GM18867 (cell line): ENCODE data around the gene TTC9B.
A peak's percentile ranks its signal among the peaks of the same experiment; 100 is the strongest.
"Not testable (repeated sequence)": the region's sequence is repeated elsewhere in the genome, so short reads cannot be mapped to it uniquely, and the experiment has no call there.

ENCODE experiments used
- ATAC-seq: cut with Tn5 transposase; IDR thresholded peaks from one replicate; pipeline ENCODE4 v1.9.1; 2021; ENCODE audit warnings: mild to moderate bottlenecking, moderate library complexity; ENCODE audit not compliant: unreplicated experiment

Gene TTC9B

DNA sequence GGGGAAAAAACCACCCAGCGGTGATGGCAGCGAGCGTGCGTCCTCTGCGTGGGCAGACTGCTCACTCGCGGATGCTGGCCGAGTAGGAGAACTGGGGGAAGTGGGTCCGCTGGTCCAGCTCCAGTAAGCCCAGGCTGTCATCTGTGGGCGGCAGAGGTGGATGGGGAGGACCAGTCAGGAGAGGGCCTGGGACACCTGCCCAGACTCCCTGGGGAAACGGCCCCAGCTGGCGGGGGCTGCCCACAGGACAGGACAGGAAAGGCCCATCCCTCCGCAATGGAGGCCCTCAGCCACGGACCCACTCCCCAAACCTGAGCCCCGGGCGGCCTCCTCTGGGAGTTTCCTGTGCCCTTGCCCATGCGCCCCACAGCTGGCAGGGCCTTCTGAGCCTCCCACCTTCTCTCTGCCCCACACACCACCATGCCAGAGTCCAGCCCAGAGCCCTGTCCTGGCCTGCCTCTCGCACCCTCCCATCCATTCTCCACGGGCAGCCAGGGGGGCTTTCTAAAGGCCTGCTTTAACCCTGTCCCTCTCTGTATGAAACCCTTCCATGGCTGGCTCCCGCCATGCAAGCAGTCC lies 15.7 kb upstream of the TTC9B start:
- ATAC-seq, result no peak

- no peak for ATAC-seq
Observed at GRCh38 chr19:40232949-40233810, 15.0 kb upstream of the TTC9B start.

- ATAC-seq, result no peak
Observed at GRCh38 chr19:40232479-40232878, 14.3 kb upstream of the TTC9B start.

- ATAC-seq, result no peak
Observed at GRCh38 chr19:40231544-40232424, 13.6 kb upstream of the TTC9B start.

DNA sequence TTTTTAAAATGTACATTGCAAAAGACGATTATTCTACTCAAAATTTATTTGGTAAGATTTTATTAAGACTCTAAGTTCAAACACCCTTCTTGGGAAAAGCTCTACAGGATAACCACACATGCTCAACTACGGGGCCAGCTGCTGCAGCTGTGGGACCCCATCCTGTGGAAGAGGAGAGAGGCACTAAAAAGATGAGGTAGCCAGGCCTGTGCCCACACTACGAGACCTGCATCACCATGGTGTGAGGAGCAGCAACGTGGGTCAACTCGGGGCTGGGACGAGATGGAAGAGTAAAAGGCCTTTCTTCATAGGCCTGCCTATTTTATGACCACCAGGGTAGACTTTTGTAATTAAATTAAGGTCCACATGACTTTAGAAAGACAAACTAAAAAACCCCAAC lies 12.9 kb upstream of the TTC9B start:
- no peak for ATAC-seq

DNA sequence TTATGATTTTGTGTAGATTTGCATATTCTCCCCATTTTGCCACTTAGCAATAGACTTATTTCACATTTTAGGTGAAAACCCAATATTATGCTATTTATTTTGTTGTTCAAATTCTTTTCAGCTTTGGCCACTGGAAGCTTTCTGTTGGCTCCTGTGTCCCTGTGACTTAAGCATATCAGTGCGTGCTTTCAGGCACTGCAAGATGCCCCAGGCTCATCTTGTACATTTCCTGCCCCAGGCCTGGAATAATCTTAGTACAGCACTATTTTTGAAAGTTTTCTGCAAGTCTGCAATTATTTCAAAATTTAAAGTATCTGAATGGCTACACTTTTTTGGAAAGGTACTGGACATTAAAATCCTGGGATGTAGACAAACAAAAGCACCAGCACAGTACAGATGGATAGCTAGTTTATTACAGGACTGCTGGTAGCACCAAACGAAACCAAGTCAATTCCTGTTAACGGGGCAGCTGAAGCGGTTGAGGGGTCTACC lies 11.8 kb upstream of the TTC9B start:
- no peak for ATAC-seq

DNA sequence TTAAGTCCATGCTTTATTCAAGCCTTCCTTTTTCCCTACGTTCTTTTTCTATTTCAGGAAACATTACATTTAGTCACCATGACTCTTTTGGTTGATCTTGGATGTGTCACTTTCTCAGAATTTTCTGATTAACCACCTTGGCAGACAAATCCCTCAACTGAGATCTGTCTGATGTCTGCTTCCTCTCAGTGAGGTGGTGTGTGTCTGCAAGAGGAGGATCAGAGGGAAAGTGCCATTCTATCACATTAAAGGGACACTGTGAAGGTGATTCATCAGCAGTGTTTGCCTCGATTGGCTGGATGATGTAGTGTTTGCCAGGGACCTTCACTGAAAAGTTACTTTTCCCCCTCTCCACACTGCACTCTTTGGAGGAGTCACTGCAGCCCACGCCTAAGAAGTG lies 11.3 kb upstream of the TTC9B start:
- no peak for ATAC-seq

- ATAC-seq, result no peak
Observed at GRCh38 chr19:40228863-40229262, 10.7 kb upstream of the TTC9B start.

- ATAC-seq, result no peak
Observed at GRCh38 chr19:40228346-40228745, 10.2 kb upstream of the TTC9B start.

GRCh38 chr19:40225440-40226305 lies 7.5 kb upstream of the TTC9B start:
- ATAC-seq, result no peak

- no peak for ATAC-seq
Observed at GRCh38 chr19:40224342-40225150, 6.4 kb upstream of the TTC9B start.

- no peak for ATAC-seq
Observed at GRCh38 chr19:40223135-40223822, 5.1 kb upstream of the TTC9B start.

- peak; percentile 67 for ATAC-seq
Observed at GRCh38 chr19:40221858-40222619, 3.9 kb upstream of the TTC9B start.

DNA sequence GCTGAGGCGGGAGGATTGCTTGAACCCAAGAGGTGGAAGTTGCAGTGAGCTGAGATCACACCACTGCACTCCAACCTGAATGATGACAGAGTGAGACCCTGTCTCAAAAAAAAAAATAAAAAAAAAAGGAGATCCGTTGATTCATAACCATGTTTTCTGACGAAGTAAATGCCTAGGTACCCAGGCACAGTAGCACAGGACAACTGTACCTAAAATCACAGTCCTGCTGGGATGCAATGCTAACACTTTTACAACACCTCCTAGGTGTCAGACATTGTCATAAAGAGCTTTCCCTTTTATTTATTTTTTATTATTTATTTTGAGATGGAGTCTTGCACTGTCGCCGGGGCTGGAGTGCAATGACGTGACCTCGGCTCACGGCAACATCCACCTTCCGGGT lies 2.5 kb upstream of the TTC9B start:
- no peak for ATAC-seq

DNA sequence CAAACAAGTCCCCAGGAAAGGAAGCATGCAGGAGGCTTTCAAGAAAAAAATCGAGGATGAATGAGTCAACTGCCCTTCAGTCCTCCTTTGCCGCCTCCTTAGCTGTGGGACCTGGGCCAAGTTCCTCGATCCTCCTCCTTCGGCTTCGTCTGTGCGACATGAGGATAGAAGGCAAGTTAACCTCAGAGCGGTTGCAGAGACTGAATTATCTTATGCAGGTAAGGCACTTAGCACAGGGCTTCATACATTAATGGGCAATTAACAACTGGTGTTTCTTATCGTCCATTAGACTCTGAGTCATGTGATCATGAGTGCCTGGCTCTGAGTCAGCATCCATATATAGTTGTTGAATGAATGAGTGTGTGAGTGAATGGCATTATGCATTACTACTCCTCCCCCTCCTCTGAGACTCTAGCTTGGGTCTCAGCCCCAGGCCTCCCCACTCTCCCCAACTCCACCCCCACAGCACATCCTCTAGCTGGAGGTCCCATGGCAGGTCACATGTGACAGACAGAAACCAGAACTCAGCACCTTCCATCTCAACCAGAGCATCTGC lies 1.6 kb upstream of the TTC9B start:
- no peak for ATAC-seq

- ATAC-seq, result not testable (repeated sequence)
Observed at GRCh38 chr19:40219029-40219428, 845 bp upstream of the TTC9B start.

- ATAC-seq, result no peak
Observed at GRCh38 chr19:40217027-40217810, 965 bp downstream of the TTC9B start.

DNA sequence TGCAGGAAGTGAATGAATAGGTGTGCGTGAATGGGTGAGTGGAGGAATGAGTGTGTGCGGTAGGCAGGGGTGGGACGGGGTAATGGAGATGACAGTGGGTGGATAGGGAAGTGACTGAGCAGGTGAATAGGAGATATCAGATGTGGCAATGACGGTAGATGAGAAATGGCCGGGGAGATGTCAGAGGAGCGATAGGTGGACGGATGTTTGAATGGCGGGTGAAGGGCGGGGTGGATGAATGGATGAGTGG lies 1.5 kb downstream of the TTC9B start:
- ATAC-seq, result no peak
